Tibial nerve (tissue), 3 donors: ENCODE data around the gene VSTM2L.

ENCODE experiments used
- POLR2A ChIP-seq, 2 donors: fragments of 450-650 bp; IDR thresholded peaks; one replicate each; pipeline ENCODE4 v1.6.1; 2017; ENCODE audit warnings: antibody characterized with exemption in 2 of 2, mild to moderate bottlenecking in 2 of 2, moderate library complexity in 2 of 2
- TF ChIP-seq, protein P1 (sequence below), 5 experiments: fragments of 200-600 bp in 3 of 5; fragments of 450-650 bp in 2 of 5; sonication (generic) in 3 of 5; IDR thresholded peaks; one replicate each; pipeline ENCODE4 v1.5.1; 2016 to 2019; ENCODE audit warnings: antibody characterized with exemption in 5 of 5, mild to moderate bottlenecking in 3 of 5, moderate library complexity in 2 of 5

DNA sequence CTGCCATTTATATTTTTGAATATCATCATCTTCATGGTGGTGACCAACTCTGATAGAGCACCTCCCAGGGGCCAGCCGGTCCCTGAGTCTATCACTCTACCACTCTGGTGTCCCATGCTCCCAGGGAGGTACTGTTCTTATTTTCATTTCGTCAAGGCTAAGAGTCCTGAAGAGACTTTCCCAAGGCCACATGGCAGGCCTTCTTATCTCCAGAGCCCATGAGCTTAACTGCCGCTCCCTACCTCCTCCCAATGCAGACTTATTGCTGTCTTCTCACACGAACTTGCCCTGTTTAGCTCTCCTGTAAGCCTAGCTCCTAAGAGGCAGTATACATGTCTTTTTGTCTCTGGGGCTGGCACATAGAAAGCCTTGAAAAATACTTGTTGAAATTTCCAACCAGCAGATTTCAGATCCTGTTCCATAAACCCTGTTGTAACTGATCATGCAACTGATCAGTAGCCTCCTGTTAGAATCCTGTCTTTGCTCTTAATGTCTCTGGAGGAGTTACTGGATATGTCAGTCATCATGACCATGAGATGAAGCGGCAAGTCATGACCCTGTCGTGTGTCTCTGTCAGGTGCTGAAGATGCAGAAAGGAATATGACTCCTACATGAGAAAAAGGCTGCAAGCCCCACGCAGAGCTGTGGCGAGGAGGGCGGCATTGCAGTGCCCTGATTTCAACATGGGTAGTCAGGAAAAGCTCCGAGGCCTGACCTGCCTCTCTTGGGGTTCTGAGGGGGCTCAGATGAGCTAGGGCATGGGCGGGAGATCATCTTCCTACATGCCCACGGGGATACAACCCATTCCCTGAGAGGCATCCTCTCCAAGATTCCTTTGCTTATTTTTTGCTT lies 70.4 kb downstream of the VSTM2L start:
- TF ChIP-seq, protein P1, sequence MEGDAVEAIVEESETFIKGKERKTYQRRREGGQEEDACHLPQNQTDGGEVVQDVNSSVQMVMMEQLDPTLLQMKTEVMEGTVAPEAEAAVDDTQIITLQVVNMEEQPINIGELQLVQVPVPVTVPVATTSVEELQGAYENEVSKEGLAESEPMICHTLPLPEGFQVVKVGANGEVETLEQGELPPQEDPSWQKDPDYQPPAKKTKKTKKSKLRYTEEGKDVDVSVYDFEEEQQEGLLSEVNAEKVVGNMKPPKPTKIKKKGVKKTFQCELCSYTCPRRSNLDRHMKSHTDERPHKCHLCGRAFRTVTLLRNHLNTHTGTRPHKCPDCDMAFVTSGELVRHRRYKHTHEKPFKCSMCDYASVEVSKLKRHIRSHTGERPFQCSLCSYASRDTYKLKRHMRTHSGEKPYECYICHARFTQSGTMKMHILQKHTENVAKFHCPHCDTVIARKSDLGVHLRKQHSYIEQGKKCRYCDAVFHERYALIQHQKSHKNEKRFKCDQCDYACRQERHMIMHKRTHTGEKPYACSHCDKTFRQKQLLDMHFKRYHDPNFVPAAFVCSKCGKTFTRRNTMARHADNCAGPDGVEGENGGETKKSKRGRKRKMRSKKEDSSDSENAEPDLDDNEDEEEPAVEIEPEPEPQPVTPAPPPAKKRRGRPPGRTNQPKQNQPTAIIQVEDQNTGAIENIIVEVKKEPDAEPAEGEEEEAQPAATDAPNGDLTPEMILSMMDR (IDR thresholded peaks at IDR 0.05): no peak
- TF ChIP-seq POLR2A (IDR thresholded peaks at IDR 0.05): no peak
